Measurements from ENCODE around the gene IDE. TPM values are rescaled to one million over a fixed set of nuclear protein-coding genes. Genes with fewer than 3 reads are reported as not detected.

The IDE gene
- total RNA-seq, 1 donor from 2014 or later: 47.6 TPM

DNA sequence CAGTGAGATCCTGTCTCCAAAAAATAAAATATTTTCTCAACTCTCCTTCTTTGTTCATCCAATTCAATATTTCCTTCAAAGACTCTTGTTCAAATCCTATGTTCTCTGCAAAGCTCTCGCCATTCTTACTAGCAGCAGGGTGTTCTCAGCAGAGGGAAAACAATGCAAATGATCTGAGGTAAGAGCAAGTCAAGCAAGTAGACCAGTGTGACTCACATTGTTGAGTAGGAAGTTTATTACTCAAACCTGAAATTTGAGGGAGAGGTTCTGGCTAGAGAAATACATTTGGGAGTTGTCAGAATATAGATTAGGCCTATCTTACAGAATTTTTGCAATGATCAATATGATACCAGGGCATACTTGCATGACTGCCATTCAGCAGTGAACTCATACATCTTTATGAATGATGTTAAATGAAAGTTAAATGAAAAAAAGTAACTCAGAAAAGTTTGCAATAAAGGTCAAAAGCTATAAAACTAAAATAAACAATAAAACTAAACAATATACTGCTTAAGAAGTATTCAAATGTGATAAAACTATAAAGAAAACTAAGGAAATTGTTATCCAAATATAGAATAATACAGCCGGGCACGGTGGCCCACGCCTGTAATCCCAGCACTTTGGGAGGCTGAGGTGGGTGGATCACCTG, 5.8 kb downstream of the IDE start:
- no peak for DNase-seq (ENCODE audit: low spot score)

DNA sequence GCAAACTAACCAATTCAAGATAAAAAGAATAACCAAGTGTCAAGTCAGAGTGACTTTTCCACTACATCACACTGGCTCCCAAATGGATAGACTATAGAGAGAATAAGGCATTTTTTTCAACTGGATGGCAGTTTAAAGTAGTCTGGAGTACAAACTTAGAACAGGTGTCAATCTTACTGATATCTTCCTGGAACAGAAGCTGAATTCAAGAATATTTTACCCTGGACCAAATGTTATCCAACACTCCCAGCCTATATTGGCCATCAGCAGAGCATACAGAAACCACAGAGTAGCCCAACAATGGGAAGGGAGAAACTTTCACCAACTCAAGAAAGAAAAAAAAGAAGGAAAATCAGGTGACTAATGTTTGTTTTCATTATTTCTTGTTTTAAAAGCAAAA, 11.5 kb downstream of the IDE start:
- no peak for DNase-seq (ENCODE audit: low spot score)

DNA sequence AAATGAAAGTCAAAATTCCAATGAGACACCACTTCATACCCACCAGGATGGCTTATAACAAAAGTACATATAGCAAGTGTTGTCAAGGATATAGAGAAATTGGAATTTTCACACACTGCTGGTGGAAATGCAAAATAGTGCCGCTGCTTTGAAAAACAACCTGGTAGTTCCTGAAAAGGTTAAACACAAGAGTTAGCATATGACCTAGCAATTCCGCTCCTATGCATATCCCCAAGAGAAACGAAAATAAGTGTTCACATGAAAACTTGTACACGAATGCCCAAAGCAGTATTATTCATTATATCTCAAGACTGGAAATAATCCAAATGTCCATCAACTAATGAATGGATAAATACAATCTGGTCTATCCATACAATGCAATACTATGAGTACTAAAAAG, 14.8 kb downstream of the IDE start:
- no peak for DNase-seq (ENCODE audit: low spot score)

DNA sequence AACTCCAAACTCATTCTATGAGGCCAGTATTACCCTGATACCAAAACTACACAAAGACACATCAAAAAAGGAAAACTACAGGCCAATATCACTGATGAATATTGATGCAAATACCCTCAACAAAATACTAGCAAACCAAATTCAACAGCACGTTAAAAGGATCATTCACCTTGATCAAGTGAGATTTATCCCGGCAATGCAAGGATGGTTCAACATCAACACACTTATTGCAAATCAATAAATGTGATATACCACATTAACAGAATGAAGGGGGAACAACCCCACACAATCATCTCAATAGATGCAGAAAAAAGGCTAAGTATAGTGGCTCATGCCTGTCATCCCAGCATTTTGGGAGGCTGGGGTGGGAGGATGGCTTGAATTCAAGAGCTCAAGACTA, 19.9 kb downstream of the IDE start:
- DNase-seq (ENCODE audit: low spot score): no peak

DNA sequence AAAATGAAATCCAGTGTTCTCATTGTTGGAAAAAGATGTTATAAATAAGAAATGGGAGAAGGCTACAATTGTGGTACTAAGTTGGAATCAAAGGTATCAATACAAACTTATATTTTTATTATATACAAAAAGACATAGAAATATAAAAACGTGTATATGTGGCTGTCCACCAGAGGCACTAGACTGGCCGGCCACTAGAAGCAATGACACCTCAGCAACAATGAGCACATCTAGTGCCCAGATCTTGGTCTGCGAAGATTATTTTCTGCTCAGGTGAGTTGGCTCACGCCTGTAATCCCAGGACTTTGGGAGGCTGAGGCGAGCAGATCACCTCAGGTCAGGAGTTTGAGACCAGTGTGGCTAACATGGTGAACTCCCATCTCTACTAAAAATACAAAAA, 21.6 kb downstream of the IDE start:
- no peak for DNase-seq (ENCODE audit: low spot score)

DNA sequence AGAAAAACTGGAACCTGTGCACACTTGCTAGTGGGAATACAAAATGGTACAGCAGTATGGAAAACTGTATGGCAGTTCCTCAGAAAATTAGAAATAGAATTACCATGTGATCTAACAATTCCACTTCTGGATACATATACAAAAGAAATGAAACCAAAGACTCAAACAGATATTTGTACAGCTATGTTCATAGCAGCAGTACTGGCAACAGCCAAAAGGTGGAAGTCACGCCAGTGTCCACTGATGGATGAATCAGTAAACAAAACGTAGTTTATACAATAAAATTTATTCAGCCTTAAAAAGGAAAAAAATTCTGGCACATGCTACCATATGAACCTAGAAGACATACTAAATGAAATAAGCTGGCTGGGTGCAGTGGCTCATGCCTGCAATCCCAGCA, 23.0 kb downstream of the IDE start:
- DNase-seq (ENCODE audit: low spot score): no peak

DNA sequence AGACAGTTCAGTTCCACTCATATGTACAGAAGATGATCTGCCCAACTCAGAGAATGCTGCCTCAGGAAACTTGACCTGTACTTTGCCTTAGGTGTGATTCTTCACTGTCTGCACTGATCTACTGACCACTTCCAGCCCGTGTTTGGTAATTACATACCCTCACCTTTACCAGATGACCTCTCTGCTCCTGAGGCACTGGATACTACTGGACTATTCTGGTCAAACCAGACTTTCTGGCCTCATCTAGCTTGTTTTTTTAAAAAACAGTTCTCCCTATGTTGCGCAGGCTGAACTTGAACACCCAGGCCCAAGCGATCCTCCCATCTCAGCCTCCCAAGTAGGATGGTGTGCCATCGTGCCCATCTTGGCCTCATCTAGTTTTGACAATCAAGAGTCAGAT, 26.2 kb downstream of the IDE start:
- DNase-seq (ENCODE audit: low spot score): no peak

DNA sequence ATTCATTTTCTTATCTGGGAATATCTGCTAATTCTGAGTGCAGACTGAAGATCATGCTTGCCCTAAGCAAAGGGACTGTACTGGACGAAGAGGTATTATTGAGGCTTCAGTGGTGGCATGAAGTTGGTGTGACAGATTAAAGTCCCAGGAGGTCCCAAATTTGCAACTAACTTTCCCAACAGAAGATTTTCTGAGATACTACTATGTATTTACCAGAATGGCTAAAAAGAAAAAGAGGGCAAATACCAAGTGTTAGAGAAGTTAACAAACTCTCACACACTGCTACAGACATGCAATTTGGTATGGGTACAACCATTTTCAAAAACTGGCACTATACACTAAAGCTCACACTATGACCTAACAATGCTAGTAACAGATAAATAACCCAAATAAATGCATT, 28.3 kb downstream of the IDE start:
- DNase-seq (ENCODE audit: low spot score): no peak

DNA sequence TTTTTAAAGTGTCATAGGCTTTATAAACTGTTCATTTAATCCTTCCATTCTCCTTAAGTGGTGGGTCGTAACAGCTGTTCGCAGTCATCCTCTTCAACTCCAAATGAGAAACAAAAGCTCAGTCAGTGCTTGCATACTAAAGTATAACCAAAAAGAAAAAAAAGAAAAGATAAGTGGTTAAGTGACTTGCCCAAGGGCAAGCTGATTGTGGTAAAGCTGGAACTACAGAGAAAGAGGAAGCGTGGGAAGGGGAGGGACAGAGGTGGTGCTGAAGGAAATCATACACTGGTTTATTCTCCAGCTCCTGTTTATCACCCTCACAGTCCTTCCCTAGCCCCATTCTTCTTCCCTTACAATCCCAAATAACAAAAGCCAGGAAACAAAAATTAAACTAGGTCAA, 29.6 kb downstream of the IDE start:
- DNase-seq (ENCODE audit: low spot score): no peak

DNA sequence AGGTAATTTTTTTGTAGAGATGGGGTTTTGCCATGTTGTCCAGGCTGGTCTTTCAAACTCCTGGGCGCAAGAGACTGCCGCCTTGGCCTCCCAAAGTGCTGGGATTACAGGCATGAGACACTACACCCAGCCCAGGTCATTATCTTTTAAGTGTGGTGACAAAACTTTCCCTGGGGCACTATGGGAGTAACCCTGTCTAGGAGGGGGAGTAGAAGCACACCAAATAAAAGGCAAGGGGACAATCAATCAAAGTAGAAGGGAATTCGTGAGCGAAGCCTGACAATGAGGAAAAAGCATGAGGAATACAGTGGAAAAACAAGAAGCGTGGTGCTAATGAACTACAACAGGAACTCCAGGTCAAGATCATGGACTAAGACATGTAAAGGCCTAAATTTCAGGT, 31.4 kb downstream of the IDE start:
- no peak for DNase-seq (ENCODE audit: low spot score)

DNA sequence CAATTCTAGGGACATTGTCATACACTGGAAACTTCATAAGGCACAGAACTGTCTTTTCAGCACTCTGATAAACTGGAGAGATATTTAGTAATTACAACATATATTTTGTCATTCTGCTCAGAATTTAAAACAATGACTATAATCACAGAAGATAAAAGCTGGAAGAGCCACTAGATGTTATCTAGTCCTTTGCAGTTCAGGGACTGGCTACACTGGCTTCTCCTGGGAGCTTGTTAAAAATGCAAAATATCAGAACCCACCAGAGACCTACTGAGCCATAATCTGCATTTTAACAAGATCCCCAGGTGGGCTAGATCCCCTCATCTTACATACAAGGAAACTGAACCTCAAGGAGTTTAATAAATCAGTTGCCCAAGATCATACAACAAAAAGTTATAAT, 32.3 kb downstream of the IDE start:
- no peak for DNase-seq (ENCODE audit: low spot score)

DNA sequence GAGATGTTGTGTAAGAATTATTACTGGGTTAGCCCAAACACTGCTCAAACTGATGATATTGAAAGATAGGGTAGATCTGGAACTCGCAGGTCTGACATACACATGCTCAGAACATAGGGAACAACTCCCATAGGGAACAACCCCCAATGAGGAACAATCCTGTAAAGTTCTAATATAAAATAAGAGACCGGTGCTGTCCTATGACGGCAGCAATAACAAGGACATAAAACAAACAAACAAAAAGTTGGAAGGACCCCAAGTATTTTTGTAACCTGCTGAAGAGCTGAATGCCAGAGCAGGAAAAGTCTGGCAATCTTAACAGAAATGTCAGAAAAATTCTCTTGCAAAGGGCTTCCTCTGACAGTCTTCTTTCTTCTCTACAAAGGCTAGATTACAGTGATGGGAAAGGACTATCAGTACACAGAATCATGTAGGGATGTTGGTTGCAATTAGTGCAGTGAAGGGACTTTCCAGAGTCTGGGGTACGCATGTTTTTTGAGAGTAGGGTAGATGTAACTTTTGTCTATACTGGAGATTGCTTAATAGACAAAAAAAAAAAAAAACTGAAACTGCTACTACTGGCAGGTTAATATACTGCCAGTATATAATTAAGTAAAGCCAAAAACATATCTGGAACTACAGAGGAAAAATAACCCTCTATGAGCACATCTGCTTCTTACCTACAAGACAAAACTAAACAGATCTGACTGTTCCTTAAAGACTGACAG, 35.5 kb downstream of the IDE start:
- no peak for DNase-seq (ENCODE audit: low spot score)

DNA sequence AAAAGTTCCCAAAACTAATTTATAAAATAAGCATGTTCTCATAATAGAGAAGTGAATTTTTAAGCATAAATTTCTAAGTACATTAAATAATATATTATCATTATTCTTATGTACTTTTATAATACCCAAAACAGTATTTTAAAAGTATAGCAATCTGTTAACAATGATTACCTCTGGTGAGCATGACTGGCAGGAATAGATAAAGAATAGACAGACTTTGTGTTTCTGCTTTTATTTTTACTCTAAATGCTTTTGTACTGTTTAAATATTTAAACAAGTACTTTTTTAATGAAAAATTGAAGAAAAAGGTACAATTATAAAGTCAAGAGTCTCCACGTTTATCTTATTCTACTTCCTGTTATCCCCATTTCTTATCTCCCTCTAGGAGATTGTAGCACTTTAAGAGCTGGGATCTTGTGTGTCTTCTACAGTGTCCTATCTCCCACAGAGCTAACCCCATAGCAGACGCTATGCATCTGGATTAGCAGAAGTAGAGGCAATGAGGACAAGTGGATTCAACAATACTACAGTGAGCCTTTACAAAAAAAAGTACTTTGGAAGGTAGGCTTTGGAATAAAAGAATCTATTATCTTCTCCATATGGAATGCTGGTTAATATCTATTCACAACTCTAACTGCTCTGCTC, 42.9 kb downstream of the IDE start:
- no peak for DNase-seq (ENCODE audit: low spot score)

DNA sequence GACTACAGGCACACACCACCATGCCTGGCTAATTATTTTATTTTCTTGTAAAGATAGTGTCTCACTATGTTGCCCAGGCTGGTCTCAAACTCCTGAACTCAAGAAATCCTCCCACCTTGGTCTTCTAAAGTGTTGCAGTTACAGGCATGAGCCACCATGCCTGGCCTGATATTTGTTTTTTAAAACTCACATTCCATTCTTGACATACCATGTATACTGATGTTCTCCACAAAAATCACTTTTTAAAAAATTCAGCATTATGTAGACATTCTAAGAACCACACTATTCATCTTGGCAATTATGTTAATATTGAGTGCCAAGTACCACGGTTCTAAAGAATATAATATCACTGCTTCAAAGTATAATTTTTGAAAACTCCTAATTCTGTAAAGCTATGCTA, 43.5 kb downstream of the IDE start:
- no peak for DNase-seq (ENCODE audit: low spot score)

DNA sequence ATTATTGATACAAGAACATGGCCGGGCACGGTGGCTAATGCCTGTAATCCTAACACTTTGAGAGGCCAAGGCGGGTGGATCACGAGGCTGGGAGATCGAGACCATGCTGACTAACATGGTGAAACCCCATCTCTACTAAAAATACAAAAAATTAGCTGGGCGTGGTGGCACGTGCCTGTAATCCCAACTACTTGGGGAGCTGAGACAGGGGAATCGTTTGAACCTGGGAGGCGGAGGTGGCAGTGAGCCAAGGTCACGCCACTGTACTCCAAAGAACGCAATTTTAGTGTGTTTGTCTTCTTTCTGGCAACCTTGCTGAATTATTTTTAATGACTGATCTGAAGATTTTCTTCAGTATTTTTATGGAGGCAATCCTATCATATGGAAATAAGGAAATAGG, 46.2 kb downstream of the IDE start:
- no peak for DNase-seq (ENCODE audit: low spot score)

DNA sequence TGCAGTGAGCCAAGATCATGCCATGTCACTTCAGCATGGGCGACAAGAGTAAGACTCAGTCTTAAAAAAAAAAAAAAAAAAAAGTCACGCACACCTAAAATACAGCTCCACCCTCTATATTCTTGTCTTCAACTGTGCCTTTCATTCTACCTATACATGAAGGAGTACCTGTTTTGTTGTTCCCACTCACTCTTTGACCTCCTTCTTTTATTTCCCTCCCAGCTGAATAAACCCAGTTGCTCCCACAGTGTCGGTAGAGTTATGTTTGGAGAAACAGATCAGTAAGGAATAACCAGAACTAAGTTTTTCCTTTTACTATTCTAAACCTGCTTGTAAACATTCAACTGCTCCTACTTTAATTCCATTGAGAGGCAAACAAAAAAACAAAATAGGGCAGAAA, 50.3 kb downstream of the IDE start:
- DNase-seq (ENCODE audit: low spot score): no peak

DNA sequence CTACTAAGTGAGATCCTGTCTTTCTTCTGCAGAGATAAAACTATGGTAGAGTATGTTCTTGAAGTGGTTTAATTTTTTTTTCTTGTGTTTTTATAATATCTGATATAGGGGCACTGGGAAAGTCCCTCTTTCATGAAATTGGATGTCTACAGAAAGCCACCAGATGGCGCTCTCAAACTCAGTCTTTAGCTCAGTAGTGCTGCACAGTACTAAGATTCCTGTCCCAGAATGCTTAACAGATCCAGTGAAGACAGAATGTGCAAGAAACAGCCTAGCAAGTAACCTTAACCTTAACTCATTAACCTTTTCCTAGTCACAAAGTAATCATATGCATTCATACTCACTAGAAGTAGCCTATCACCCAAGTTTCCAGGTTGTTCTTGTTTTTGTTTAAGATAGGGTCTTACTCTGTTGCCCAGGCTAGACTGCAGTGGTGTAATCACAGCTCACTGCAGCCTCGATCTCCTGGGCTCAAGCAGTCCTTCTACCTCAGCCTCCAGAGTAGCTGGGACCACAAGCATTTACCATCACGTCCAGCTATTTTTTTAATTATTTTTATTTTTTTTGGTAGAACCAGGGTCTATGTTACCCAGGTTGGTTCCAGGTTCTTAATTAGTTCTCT, 56.7 kb downstream of the IDE start:
- DNase-seq (ENCODE audit: low spot score): peak; percentile 69

DNA sequence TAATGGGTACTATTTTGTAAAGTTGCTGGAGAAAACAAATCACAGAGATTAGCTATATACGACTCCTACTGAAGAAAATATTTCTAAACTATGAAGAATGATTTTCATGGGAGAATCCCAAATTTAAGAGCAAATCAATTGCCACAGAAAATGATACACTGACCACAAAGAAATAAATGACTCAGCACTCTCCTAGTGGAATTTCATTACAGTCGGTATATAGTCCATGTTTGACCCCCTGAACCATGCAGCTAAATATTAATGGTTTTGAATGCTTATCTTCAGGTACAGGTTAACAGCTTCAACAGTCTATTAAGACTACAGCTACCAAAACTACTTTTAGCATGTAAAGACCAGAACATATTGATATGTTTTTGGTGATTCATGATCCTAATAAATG, 65.0 kb downstream of the IDE start:
- DNase-seq (ENCODE audit: low spot score): no peak

DNA sequence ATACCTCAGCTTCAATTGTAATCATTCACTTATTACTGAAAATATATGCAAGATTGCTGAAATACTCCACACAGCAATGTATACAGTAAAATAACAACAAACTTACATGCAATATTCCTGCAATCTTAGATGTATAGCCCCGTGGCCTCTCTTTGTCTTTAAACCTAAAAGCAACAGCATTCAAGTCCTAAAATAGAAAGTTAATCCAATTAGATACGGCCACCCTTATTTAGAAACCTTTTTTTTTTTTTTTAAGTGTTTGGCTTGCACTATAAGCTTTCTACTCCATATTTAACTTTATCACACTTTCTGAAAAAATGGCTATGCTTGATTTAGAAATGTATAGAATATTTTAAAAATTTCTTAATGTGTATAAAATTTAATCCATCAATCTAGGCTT, 67.6 kb downstream of the IDE start:
- no peak for DNase-seq (ENCODE audit: low spot score)

DNA sequence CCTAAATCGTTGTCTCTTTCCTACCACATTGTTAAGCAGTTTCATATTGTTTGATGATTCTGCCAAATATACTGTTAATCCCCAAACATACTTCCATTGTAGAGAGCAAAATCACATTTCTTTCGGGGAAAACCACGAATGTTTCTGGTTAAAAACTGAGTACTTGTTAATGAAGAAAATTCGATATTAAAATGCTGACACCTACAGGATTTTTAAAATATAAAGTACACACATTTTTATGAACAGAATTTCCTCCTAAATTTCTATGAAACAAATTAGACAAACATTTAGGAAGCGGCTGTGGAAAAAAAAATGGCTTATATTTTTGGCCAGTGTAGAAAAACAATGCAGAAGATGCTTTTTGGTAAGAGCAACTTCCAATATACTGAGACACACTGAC, 68.8 kb downstream of the IDE start:
- DNase-seq (ENCODE audit: low spot score): no peak

DNA sequence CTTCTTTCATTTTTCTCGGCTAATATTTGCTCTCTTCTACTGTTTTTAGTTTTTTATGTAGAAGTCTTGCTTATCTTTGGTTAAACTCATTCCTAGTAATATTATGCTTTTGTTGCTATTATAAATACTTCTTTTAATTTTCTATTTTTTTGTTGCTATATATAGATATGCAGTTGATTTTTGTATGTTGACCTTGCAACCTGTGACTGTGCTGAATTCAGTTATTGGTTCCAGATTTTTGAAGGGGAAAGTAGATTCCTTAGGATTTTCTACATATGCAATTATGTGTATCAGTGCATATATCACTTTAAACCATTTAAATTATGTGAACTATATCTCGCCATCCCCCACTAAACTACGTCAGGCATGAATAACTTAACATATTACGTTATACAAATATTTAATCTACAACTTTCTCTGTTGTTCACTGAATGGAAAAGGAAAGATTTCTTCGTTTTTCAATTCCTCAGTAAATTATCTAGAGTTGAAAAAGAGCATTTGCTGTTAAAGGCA, 71.5 kb downstream of the IDE start:
- no peak for DNase-seq (ENCODE audit: low spot score)

DNA sequence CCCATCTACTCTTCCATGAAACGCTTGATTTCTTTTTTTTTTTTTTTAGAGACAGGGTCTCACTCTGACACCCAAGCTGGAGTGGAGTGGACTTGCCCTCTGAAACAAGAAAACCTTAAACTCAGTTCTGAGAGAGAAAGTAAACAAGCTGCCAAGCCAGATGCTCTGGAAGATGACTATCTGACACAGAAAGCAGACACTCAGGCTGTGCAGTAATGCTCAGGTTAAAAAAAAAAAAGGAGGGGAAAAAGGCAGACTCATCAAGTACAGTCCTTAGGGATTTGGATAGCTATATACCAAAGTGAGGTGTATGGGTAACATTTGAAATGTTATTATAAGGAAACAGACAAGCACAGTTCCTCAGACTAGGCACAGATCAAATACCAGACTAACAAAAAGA, 80.5 kb downstream of the IDE start:
- DNase-seq (ENCODE audit: low spot score): no peak

DNA sequence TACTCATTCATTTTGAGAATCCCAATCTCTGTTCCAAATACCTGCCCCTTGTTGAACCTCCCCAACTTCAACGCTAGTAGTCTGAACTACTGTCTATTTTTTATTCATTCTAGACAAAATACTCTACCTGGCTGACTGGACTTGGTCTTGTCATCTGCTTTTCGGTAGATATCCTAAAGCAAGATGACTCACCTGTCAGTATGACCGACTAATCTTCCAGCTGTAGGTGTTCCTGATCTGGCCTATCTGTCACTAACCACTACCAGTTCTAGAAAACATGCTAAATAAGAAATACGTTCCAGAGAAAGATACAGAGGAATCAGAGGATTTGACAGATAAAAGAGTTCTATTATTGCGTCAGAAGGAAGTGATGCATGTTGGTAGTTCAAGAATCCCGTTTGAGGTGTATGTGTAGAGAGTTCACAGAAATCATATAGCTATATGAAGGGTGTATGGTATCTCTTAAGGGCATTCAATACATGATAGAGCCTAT, 81.1 kb downstream of the IDE start:
- DNase-seq (ENCODE audit: low spot score): no peak
